PC-3 (cell line): Measurements from ENCODE around the gene RTN4. TPM values are rescaled to one million over a fixed set of nuclear protein-coding genes. Genes with fewer than 3 reads are reported as not detected.
A peak's percentile ranks its signal among the peaks of the same experiment; 100 is the strongest.
"Not testable (repeated sequence)": the region's sequence is repeated elsewhere in the genome, so short reads cannot be mapped to it uniquely, and the experiment has no call there.

Experiments used
- ATAC-seq: fragments of 200-7000 bp; cut with Tn5 transposase; 2 replicates; pipeline ENCODE4 v1.9.1; 2020; ENCODE audit warnings: mild to moderate bottlenecking, moderate library complexity
- BruUV-seq: library from RNA; stranded (reverse); fragments of 400-500 nt; replicated peaks from 2 replicates; lab custom pipeline; 2021; lab: Mats Ljungman, UMichigan
- CTCF ChIA-PET: fragments of 300-600 bp; sonication (Branson Sonifier 250); formaldehyde crosslinking; loops from one replicate; lab custom pipeline; 2022; ENCODE audit warnings: antibody characterized with exemption; lab: Charles Lee
- POLR2A ChIA-PET: fragments of 300-600 bp; sonication (Branson Sonifier 250); formaldehyde crosslinking; loops from one replicate; lab custom pipeline; 2022; ENCODE audit warnings: antibody characterized with exemption; ENCODE audit not compliant: unreplicated experiment; lab: Charles Lee
- DNase-seq: peaks from one replicate; pipeline ENCODE4 v3.0.0-alpha.2; 2015
- H2AFZ ChIP-seq: fragments of 300-600 bp; sonication (generic); 2 replicates; pipeline ENCODE4 v1.6.0; 2016; ENCODE audit warnings: antibody characterized with exemption, low read length
- H3F3A ChIP-seq: fragments of 300-600 bp; sonication (generic); one replicate; pipeline ENCODE4 v1.6.0; 2017; ENCODE audit warnings: antibody characterized with exemption, low read length, control low read depth, mild to moderate bottlenecking; ENCODE audit not compliant: unreplicated experiment
- H3K27ac ChIP-seq: fragments of 300-600 bp; sonication (generic); 2 replicates; pipeline ENCODE4 v1.5.1; 2016; ENCODE audit warnings: mild to moderate bottlenecking, low read length
- H3K27me3 ChIP-seq: fragments of 300-600 bp; sonication (generic); 2 replicates; pipeline ENCODE4 v1.6.1; 2016; ENCODE audit warnings: low read length, mixed read lengths
- H3K36me3 ChIP-seq: fragments of 300-600 bp; sonication (generic); 2 replicates; pipeline ENCODE4 v1.6.1; 2016; ENCODE audit warnings: low read depth, mixed run types, low read length, mixed read lengths
- H3K4me1 ChIP-seq: fragments of 300-600 bp; sonication (generic); 2 replicates; pipeline ENCODE4 v1.5.1; 2016; ENCODE audit warnings: low read length; ENCODE audit not compliant: insufficient read depth
- H3K4me2 ChIP-seq: fragments of 300-600 bp; sonication (generic); 2 replicates; pipeline ENCODE4 v1.6.0; 2016; ENCODE audit warnings: low read length
- H3K4me3 ChIP-seq: fragments of 300-600 bp; sonication (generic); 2 replicates; pipeline ENCODE4 v1.5.1; 2016; ENCODE audit warnings: mild to moderate bottlenecking, low read length, mixed read lengths
- H3K79me2 ChIP-seq: fragments of 300-600 bp; sonication (generic); 2 replicates; pipeline ENCODE4 v1.6.1; 2017; ENCODE audit warnings: low read length, mixed read lengths
- H3K9ac ChIP-seq: fragments of 300-600 bp; sonication (generic); 2 replicates; pipeline ENCODE4 v1.6.0; 2016; ENCODE audit warnings: mild to moderate bottlenecking, low read length
- H3K9me2 ChIP-seq: fragments of 300-600 bp; sonication (generic); replicated peaks from 2 replicates; pipeline ENCODE4 v1.6.1; 2016; ENCODE audit warnings: mixed run types, low read length, mixed read lengths
- H3K9me3 ChIP-seq: fragments of 300-600 bp; sonication (generic); 2 replicates; pipeline ENCODE4 v1.6.1; 2016; ENCODE audit warnings: low read length, mixed read lengths
- H4K20me1 ChIP-seq: fragments of 300-600 bp; sonication (generic); 2 replicates; pipeline ENCODE4 v1.6.1; 2016; ENCODE audit warnings: low read length, mixed read lengths
- EZH2 ChIP-seq: fragments of 300-600 bp; sonication (generic); IDR thresholded peaks from one replicate; pipeline ENCODE4 v1.6.1; 2017; ENCODE audit warnings: antibody characterized with exemption, mild to moderate bottlenecking, low read length; ENCODE audit not compliant: unreplicated experiment
- EZH2phosphoT487 ChIP-seq: fragments of 300-600 bp; sonication (generic); IDR thresholded peaks from 2 replicates; pipeline ENCODE4 v1.6.1; 2018; ENCODE audit warnings: mild to moderate bottlenecking, antibody characterized with exemption, low read length, borderline replicate concordance
- intact Hi-C: fragments of 100-400 bp; cut with micrococcal nuclease; formaldehyde crosslinking; loops from 2 replicates; pipeline ENCODE4 v1.9.0; 2023
- total RNA-seq: library from RNA; depleted of rRNA; stranded (reverse); fragments of >200 nt; gene quantifications from 2 replicates; pipeline ENCODE4 v1.2.3, GENCODE V29; 2014
- TF ChIP-seq, protein P1 (sequence below): fragments of 300-600 bp; sonication (generic); conservative IDR thresholded peaks from 2 replicates; pipeline ENCODE4 v1.5.1; 2017; ENCODE audit warnings: antibody characterized with exemption, low read depth, mild to moderate bottlenecking, low read length

Gene RTN4
- total RNA-seq, 1 experiment from 2014 or later, result 150 TPM

DNA sequence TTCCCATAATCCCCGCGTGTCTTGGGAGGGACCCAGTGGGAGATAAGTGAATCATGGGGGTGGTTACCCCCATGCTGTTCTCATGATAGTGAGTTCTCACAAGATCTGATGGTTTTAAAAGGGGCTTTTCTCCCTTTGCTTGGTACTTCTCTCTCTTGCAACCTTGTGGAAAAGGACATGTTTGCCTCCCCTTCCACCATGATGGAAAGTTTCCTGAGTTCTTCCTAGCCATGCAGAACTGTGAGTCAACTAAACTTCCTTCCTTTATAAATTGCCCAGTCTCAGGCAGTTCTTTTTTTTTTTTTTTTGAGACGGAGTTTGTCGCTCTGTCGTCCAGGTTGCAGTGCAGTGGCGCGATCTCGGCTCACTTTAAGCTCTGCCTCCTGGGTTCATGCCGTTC lies 26.5 kb upstream of the RTN4 start:
- CTCF ChIA-PET, result no interaction called here

GRCh38 chr2:55076019-55076418 lies 25.8 kb upstream of the RTN4 start:
- H3K36me3 ChIP-seq, H3K9me2 ChIP-seq, H3K9me3 ChIP-seq, POLR2A ChIA-PET, H3K27me3 ChIP-seq, H3K9ac ChIP-seq, H3K4me2 ChIP-seq, H3K27ac ChIP-seq, H3K4me1 ChIP-seq, H3F3A ChIP-seq, intact Hi-C loops, BruUV-seq, H3K4me3 ChIP-seq, H4K20me1 ChIP-seq, H2AFZ ChIP-seq, H3K79me2 ChIP-seq, CTCF ChIA-PET: not testable (repeated sequence)
- DNase-seq (peak; percentile 29), ATAC-seq (peak; percentile 42)

More for the DNA sequence above, 26.5 kb upstream of the RTN4 start:
- no peaks in the 10 kb centered on the region for H3K9me3 ChIP-seq
- no peak overlapping the region for H3K27ac ChIP-seq
- no peak for ATAC-seq
- H3K4me1 ChIP-seq, result no peaks in the 10 kb centered on the region
- H3K4me2 ChIP-seq, result no peak overlapping the region
- H3K36me3 ChIP-seq, result no peaks in the 10 kb centered on the region
- BruUV-seq, result no TSS peak
- no peaks in the 10 kb centered on the region for H3K27me3 ChIP-seq
- no peaks in the 10 kb centered on the region for H3F3A ChIP-seq
- no peaks in the 10 kb centered on the region for H4K20me1 ChIP-seq
- TF ChIP-seq EZH2phosphoT487 (no peak), EZH2 (no peak)
- TF ChIP-seq, protein P1, sequence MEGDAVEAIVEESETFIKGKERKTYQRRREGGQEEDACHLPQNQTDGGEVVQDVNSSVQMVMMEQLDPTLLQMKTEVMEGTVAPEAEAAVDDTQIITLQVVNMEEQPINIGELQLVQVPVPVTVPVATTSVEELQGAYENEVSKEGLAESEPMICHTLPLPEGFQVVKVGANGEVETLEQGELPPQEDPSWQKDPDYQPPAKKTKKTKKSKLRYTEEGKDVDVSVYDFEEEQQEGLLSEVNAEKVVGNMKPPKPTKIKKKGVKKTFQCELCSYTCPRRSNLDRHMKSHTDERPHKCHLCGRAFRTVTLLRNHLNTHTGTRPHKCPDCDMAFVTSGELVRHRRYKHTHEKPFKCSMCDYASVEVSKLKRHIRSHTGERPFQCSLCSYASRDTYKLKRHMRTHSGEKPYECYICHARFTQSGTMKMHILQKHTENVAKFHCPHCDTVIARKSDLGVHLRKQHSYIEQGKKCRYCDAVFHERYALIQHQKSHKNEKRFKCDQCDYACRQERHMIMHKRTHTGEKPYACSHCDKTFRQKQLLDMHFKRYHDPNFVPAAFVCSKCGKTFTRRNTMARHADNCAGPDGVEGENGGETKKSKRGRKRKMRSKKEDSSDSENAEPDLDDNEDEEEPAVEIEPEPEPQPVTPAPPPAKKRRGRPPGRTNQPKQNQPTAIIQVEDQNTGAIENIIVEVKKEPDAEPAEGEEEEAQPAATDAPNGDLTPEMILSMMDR, result no peak
- intact Hi-C loops, result no loop called here
- no peak overlapping the region for H3K4me3 ChIP-seq
- H3K9ac ChIP-seq, result no peak overlapping the region
- H3K9me2 ChIP-seq, result no peaks in the 10 kb centered on the region
- H3K79me2 ChIP-seq, result no peaks in the 10 kb centered on the region
- H2AFZ ChIP-seq, result no peak overlapping the region
- POLR2A ChIA-PET, result no interaction called here
- DNase-seq, result no peak

DNA sequence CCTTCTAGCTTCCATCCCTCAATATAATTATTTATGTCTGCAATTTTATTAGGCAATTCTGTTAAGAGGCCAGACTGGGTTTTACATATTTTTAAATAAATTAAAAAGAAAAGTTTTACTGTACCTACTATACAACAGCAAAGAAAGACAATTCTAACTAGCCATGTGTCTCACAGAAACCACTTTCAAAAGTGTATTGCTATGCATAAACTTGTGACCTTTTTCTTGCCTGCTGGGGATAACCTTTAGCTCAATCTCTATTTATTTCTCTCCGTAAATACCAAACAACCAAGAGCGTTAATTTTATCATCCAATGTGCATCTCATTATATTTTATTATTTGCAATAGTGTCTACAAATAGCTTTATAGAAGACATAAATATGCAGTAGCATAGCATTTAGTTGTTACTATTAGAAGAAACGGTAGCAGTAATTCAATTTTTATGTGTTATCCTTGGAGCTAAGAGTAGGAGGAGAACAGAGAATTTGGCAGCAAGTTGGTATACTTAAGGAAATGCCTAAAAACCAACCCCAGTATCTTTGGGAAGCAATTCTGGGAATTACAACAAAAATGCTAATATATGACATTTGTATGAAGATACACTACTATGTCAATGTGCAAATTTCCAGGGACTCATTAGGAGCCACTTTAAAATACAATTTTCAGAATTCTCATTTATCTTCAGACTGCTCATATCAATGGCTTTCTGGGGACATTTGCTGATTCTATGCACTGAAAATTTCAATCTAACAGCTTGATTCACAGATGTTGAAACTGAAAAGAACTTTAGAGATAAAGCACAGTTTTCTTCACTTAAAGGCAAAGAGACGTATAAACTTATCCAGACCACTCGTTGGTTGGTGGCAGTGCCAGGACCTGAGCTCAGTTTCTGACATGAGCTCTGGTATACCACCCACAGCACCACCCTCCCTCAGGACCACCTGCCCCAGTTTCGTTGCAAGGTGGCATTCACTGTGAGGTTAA lies 23.0 kb upstream of the RTN4 start:
- no peaks in the 10 kb centered on the region for H4K20me1 ChIP-seq
- no peaks in the 10 kb centered on the region for H3K79me2 ChIP-seq
- intact Hi-C loops, result no loop called here
- no peaks in the 10 kb centered on the region for H3K9me3 ChIP-seq
- no peaks in the 10 kb centered on the region for H3K36me3 ChIP-seq
- H3K9me2 ChIP-seq, result no peaks in the 10 kb centered on the region
- H3F3A ChIP-seq, result no peaks in the 10 kb centered on the region
- ChIA-PET POLR2A (interaction anchor here (0.6 kb wide), 1 partner anchor 14 kb away, joined by 5 read pairs; no protein-coding TSS in a partner anchor), CTCF (interaction anchor here (0.6 kb wide), 1 partner anchor 135 kb away, joined by 3 read pairs; no protein-coding TSS in a partner anchor)
- ATAC-seq (no peak), DNase-seq (no peak)
- BruUV-seq, result no TSS peak
- no peak overlapping the region for H2AFZ ChIP-seq
- H3K4me3 ChIP-seq, result no peak overlapping the region
- no peak overlapping the region for H3K27ac ChIP-seq
- no peak overlapping the region for H3K4me2 ChIP-seq
- no peak overlapping the region for H3K9ac ChIP-seq
- TF ChIP-seq EZH2phosphoT487, result no peak
- TF ChIP-seq, protein P1, result no peak
- TF ChIP-seq EZH2, result no peak
- no peaks in the 10 kb centered on the region for H3K4me1 ChIP-seq
- no peaks in the 10 kb centered on the region for H3K27me3 ChIP-seq
